B cell (primary cell): ENCODE measurements around the gene ARHGAP45.

Source experiments
- CTCF ChIP-seq: fragments of 200-600 bp; IDR thresholded peaks from one replicate; pipeline ENCODE4 v1.8.0; 2022; ENCODE audit warnings: antibody characterized with exemption, mild to moderate bottlenecking
- EZH2 ChIP-seq: IDR thresholded peaks from 2 replicates; pipeline ENCODE4 v1.6.1; 2012; ENCODE audit warnings: borderline replicate concordance, low read depth, mild to moderate bottlenecking, moderate library complexity, low read length; ENCODE audit not compliant: insufficient read depth, poor library complexity, severe bottlenecking

GRCh38 chr19:1063030-1063908 is 3.7 kb upstream of the ARHGAP45 start:
- no peak for TF ChIP-seq CTCF
- TF ChIP-seq EZH2: no peak
